KMS-11 (cell line): ENCODE results near the gene STX10.

ENCODE experiments used
- H2AFZ ChIP-seq: fragments of 200-600 bp; sonication (generic); 2 replicates; pipeline ENCODE4 v1.6.1; 2016; ENCODE audit warnings: antibody characterized with exemption, mixed run types, low read depth
- H3K27ac ChIP-seq: fragments of 200-600 bp; sonication (generic); 2 replicates; pipeline ENCODE4 v1.6.1; 2016; ENCODE audit warnings: mild to moderate bottlenecking, mixed run types
- H3K27me3 ChIP-seq: fragments of 200-600 bp; sonication (generic); 2 replicates; pipeline ENCODE4 v1.6.1; 2017; ENCODE audit warnings: mild to moderate bottlenecking, low read depth, mixed run types, moderate library complexity; ENCODE audit not compliant: insufficient read depth
- H3K36me3 ChIP-seq: fragments of 200-600 bp; sonication (generic); 2 replicates; pipeline ENCODE4 v1.6.1; 2017; ENCODE audit warnings: mild to moderate bottlenecking, mixed run types; ENCODE audit not compliant: insufficient read depth
- H3K4me1 ChIP-seq: fragments of 200-600 bp; sonication (generic); 2 replicates; pipeline ENCODE4 v1.6.1; 2016; ENCODE audit warnings: mild to moderate bottlenecking, low read depth, mixed run types; ENCODE audit not compliant: poor library complexity, severe bottlenecking
- H3K4me2 ChIP-seq: fragments of 200-600 bp; sonication (generic); 2 replicates; pipeline ENCODE4 v1.7.0; 2016; ENCODE audit warnings: mild to moderate bottlenecking, mixed run types
- H3K4me3 ChIP-seq: fragments of 200-600 bp; sonication (generic); IDR thresholded peaks from 2 replicates; pipeline ENCODE4 v1.6.1; 2017; ENCODE audit warnings: low read depth, low read length, mixed read lengths; ENCODE audit not compliant: insufficient read depth
- H3K79me2 ChIP-seq: fragments of 200-600 bp; sonication (generic); 2 replicates; pipeline ENCODE4 v1.6.1; 2016; ENCODE audit warnings: low read depth, mixed run types; ENCODE audit not compliant: insufficient read depth
- H3K9ac ChIP-seq: fragments of 200-600 bp; sonication (generic); 2 replicates; pipeline ENCODE4 v1.6.1; 2016; ENCODE audit warnings: mild to moderate bottlenecking, mixed run types
- H4K20me1 ChIP-seq: fragments of 200-600 bp; sonication (generic); 2 replicates; pipeline ENCODE4 v1.6.1; 2016; ENCODE audit warnings: mild to moderate bottlenecking, mixed run types; ENCODE audit not compliant: insufficient read depth
- CTCF ChIP-seq: fragments of 200-600 bp; sonication (generic); conservative IDR thresholded peaks from 2 replicates; pipeline ENCODE4 v1.6.1; 2017; ENCODE audit warnings: low read depth, mild to moderate bottlenecking, antibody characterized with exemption, low read length, moderate library complexity, mixed read lengths

The STX10 gene

DNA sequence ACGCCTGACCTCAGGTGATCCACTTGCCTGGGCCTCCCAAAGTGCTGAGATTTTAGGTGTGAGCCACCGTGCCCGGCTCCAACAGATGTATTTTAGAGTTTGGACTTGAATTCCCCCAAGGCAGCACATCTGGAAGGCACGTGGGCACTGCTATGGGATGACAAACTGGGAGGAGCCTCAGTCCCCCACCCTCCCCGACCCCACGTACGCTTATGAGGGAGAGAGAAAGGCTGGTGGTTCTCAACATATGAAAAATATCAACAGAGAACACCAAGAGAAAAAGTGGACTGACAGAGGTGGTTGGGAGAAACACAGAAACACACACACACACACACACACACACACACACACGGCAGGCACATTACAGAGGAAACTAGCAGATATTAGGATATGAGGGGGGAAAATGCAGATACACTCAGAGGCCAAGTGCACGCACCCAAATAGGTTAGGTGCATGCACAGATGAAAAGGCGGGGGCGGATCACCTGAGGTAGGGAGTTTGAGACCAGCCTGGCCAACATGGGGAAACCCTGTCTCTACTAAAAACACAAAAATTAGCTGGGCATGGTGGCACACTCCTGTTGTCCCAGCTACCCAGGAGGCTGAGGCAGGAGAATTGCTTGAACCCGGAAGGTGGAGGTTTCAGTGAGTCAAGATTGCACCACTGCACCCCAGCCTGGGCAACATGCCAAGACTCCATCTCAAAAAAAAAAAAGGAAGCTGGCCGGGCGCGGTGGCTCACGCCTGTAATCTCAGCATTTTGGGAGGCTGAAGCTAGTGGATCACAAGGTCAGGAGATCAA, 3.2 kb downstream of the STX10 start:
- H3K27me3 ChIP-seq, result no peaks in the 10 kb centered on the region
- no peak for TF ChIP-seq CTCF
- H3K27ac ChIP-seq, result no peak overlapping the region
- H2AFZ ChIP-seq, result no peak overlapping the region
- H3K4me3 ChIP-seq, result no peak overlapping the region
- H3K36me3 ChIP-seq, result no peaks in the 10 kb centered on the region
- H3K4me1 ChIP-seq, result no peaks in the 10 kb centered on the region
- no peaks in the 10 kb centered on the region for H3K79me2 ChIP-seq
- H4K20me1 ChIP-seq, result no peaks in the 10 kb centered on the region
- H3K9ac ChIP-seq, result no peak overlapping the region
- H3K4me2 ChIP-seq, result no peak overlapping the region

GRCh38 chr19:13139633-13140311, 10.4 kb downstream of the STX10 start:
- peaks cover 1% of the 10 kb centered on the region; the same call in 1 of the 2 replicates for H3K79me2 ChIP-seq
- no peak overlapping the region for H3K9ac ChIP-seq
- H3K27ac ChIP-seq, result no peak overlapping the region
- no peaks in the 10 kb centered on the region for H3K27me3 ChIP-seq
- H3K4me3 ChIP-seq, result no peak overlapping the region
- no peak overlapping the region for H3K4me2 ChIP-seq
- H3K4me1 ChIP-seq, result no peaks in the 10 kb centered on the region
- no peak for TF ChIP-seq CTCF
- peaks cover 5% of the 10 kb centered on the region; the same call in 1 of the 2 replicates for H3K36me3 ChIP-seq
- H4K20me1 ChIP-seq, result no peaks in the 10 kb centered on the region
- no peak overlapping the region for H2AFZ ChIP-seq

DNA sequence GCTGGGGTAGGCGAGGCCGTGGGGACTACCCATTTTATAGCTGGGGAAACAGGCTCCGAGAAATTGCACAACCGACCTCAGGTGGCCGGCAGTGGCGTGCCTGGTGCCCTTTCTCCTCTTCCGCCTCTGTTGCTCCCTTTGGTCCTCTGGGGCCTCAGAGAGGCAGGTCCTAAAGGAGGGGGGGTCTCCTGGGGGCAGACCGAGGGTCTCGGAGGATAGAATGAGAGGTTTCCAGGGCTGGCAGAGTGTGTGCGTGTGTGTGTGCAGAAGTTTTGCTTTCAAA, 11.3 kb downstream of the STX10 start:
- Histone ChIP-seq H3K27ac (no peak overlapping the region), H3K36me3 (peaks cover 5% of the 10 kb centered on the region; the same call in 1 of the 2 replicates)

More for the DNA sequence above, 11.3 kb downstream of the STX10 start:
- H4K20me1 ChIP-seq, result no peaks in the 10 kb centered on the region
- H3K27me3 ChIP-seq, result no peaks in the 10 kb centered on the region
- peaks cover 6% of the 10 kb centered on the region; the same call in 1 of the 2 replicates for H3K79me2 ChIP-seq
- no peak overlapping the region for H3K4me2 ChIP-seq
- no peak overlapping the region for H3K4me3 ChIP-seq
- H3K9ac ChIP-seq, result no peak overlapping the region
- TF ChIP-seq CTCF, result no peak
- no peaks in the 10 kb centered on the region for H3K4me1 ChIP-seq
- no peak overlapping the region for H2AFZ ChIP-seq
